ENCODE measurements around the gene CYP27A1.
A peak's percentile ranks its signal among the peaks of the same experiment; 100 is the strongest.

CYP27A1 gene

GRCh38 chr2:218773881-218774280 is 8.1 kb upstream of the CYP27A1 start:
- TF ChIP-seq CTCF (IDR thresholded peaks at IDR 0.05; ENCODE audit: low read depth, low read length): no peak
- in situ Hi-C loops (cut with HindIII; ENCODE audit: low sequenced_read_pairs): no loop called here
- no peak overlapping the region for H3K4me3 ChIP-seq (ENCODE audit: low read depth, low read length)
- no peak for DNase-seq (ENCODE audit: low read depth, low spot score)

- in situ Hi-C loops (cut with HindIII; ENCODE audit: low sequenced_read_pairs): no loop called here
- H3K4me3 ChIP-seq (ENCODE audit: low read depth, low read length): no peak overlapping the region
- no peak for TF ChIP-seq CTCF (IDR thresholded peaks at IDR 0.05; ENCODE audit: low read depth, low read length)
- DNase-seq (ENCODE audit: low read depth, low spot score): no peak
These were observed 5.5 kb upstream of the CYP27A1 start for GRCh38 chr2:218776488-218776887.

GRCh38 chr2:218777276-218777990 is 4.5 kb upstream of the CYP27A1 start:
- in situ Hi-C loops (cut with HindIII; ENCODE audit: low sequenced_read_pairs): no loop called here
- no peak overlapping the region for H3K4me3 ChIP-seq (ENCODE audit: low read depth, low read length)
- TF ChIP-seq CTCF (IDR thresholded peaks at IDR 0.05; ENCODE audit: low read depth, low read length): no peak
- no peak for DNase-seq (ENCODE audit: low read depth, low spot score)

- DNase-seq (ENCODE audit: low read depth, low spot score): no peak
- TF ChIP-seq CTCF (IDR thresholded peaks at IDR 0.05; ENCODE audit: low read depth, low read length): no peak
- in situ Hi-C loops (cut with HindIII; ENCODE audit: low sequenced_read_pairs): no loop called here
- no peak overlapping the region for H3K4me3 ChIP-seq (ENCODE audit: low read depth, low read length)
These were observed 1.9 kb upstream of the CYP27A1 start for GRCh38 chr2:218780046-218780445.

- no peak for TF ChIP-seq CTCF (IDR thresholded peaks at IDR 0.05; ENCODE audit: low read depth, low read length)
- in situ Hi-C loops (cut with HindIII; ENCODE audit: low sequenced_read_pairs): no loop called here
- no peak for DNase-seq (ENCODE audit: low read depth, low spot score)
- peak overlapping the region; percentile 54 for H3K4me3 ChIP-seq (ENCODE audit: low read depth, low read length)
These were observed 876 bp upstream of the CYP27A1 start for GRCh38 chr2:218780851-218781690.

GRCh38 chr2:218782528-218782844 is 539 bp downstream of the CYP27A1 start:
- H3K4me3 ChIP-seq (ENCODE audit: low read depth, low read length): peak overlapping the region; percentile 54
- no peak for TF ChIP-seq CTCF (IDR thresholded peaks at IDR 0.05; ENCODE audit: low read depth, low read length)
- in situ Hi-C loops (cut with HindIII; ENCODE audit: low sequenced_read_pairs): no loop called here
- DNase-seq (ENCODE audit: low read depth, low spot score): peak; percentile 7

Data from astrocyte of the spinal cord (primary cell).